ENCODE data around the gene KIF5B. TPM values are rescaled to one million over a fixed set of nuclear protein-coding genes. Genes with fewer than 3 reads are reported as not detected.

The KIF5B gene
- total and polyA plus RNA-seq, 2 donors (not counting 1 experiment from before 2014, with no cell fraction given): 9.5 to 44.1 TPM

GRCh38 chr10:32051926-32052325, 4.3 kb downstream of the KIF5B start:
- ChIA-PET CTCF (no interaction called here), POLR2A (no interaction called here)
- H3K4me2 ChIP-seq (replicated peaks; ENCODE audit: low read depth, low read length, poor library complexity, severe bottlenecking): peak overlapping the region; percentile 85
- Mint-ChIP-seq H3K27me3 (no peaks in the 10 kb centered on the region), H3K9me3 (ENCODE audit: insufficient read depth) (no peaks in the 10 kb centered on the region), H3K27ac (no peak overlapping the region), H3K4me1 (peaks cover 78% of the 10 kb centered on the region), H3K4me3 (peak overlapping the region; percentile 30)
- H3K79me2 ChIP-seq (ENCODE audit: control insufficient read depth, insufficient read depth, low read length): peaks cover 99% of the 10 kb centered on the region
- peaks cover 34 to 58% of the 10 kb centered on the region in 2 donors for H3K4me1 ChIP-seq (ENCODE audit: control insufficient read depth in 2 of 2, insufficient read depth in 2 of 2, low read length in 2 of 2)
- intact Hi-C loops (cut with micrococcal nuclease): loop anchor here (10.0 kb wide), 1 partner anchor 913 kb away; no protein-coding TSS in a partner anchor
- TF ChIP-seq CTCF (IDR thresholded peaks at IDR 0.05) (no peak), EZH2 (IDR thresholded peaks at IDR 0.05; ENCODE audit: borderline replicate concordance, insufficient read depth, low read depth, low read length, poor library complexity, severe bottlenecking) (no peak)
- ATAC-seq (ENCODE audit: low read depth) (no peak), DNase-seq (no peak)
- peaks cover 87% of the 10 kb centered on the region for H4K20me1 ChIP-seq (ENCODE audit: control insufficient read depth, insufficient read depth, low read length, poor library complexity, severe bottlenecking)
- H3K36me3 ChIP-seq (replicated peaks in 1 of 2; ENCODE audit: control extremely low read depth in 1 of 2, control insufficient read depth in 1 of 2, extremely low read depth in 1 of 2, insufficient read depth in 2 of 2, low read length in 1 of 2): peaks cover 8 to 14% of the 10 kb centered on the region in 2 experiments
- H3K9me3 ChIP-seq (ENCODE audit: control extremely low read depth in 1 of 3, control insufficient read depth in 2 of 3, insufficient read depth in 1 of 3, low read length in 2 of 3): no peaks in the 10 kb centered on the region
- no peaks in the 10 kb centered on the region for H3K27me3 ChIP-seq (replicated peaks in 1 of 4; ENCODE audit: control extremely low read depth in 1 of 4, control insufficient read depth in 3 of 4, insufficient read depth in 4 of 4, low read length in 3 of 4)
- H3K9ac ChIP-seq (ENCODE audit: low read length): peak overlapping the region; percentile 4
- H3K4me3 ChIP-seq (ENCODE audit: control extremely low read depth in 1 of 5, extremely low read depth in 1 of 5, insufficient read depth in 1 of 5, low read depth in 2 of 5, low read length in 4 of 5): no peak overlapping the region
- H2AFZ ChIP-seq (ENCODE audit: insufficient read depth, low read depth, low read length, poor library complexity, severe bottlenecking): no peak overlapping the region
- 60% methylated on average over 2 of the region's 3 CpGs for WGBS (ENCODE audit: insufficient coverage)
- peak overlapping the region in 1 of 2 donors; percentile 16 for H3K27ac ChIP-seq (ENCODE audit: low read length in 2 of 2)

- H3K4me3 ChIP-seq (ENCODE audit: control extremely low read depth in 1 of 5, extremely low read depth in 1 of 5, insufficient read depth in 1 of 5, low read depth in 2 of 5, low read length in 4 of 5): no peak overlapping the region
- peaks cover 75% of the 10 kb centered on the region for H3K4me1 Mint-ChIP-seq
- peak overlapping the region in 1 of 2 donors; percentile 21 for H3K27ac ChIP-seq (ENCODE audit: low read length in 2 of 2)
Observed at GRCh38 chr10:32050177-32050576, 6.0 kb downstream of the KIF5B start.

More at GRCh38 chr10:32050177-32050576, 6.0 kb downstream of the KIF5B start:
- DNase-seq: no peak
- POLR2A ChIA-PET: no interaction called here
- Histone ChIP-seq H3K9ac (ENCODE audit: low read length) (no peak overlapping the region), H3K4me1 (ENCODE audit: control insufficient read depth in 2 of 2, insufficient read depth in 2 of 2, low read length in 2 of 2) (peaks cover 30 to 55% of the 10 kb centered on the region in 2 donors), H3K79me2 (ENCODE audit: control insufficient read depth, insufficient read depth, low read length) (peaks cover 99% of the 10 kb centered on the region), H4K20me1 (ENCODE audit: control insufficient read depth, insufficient read depth, low read length, poor library complexity, severe bottlenecking) (peaks cover 100% of the 10 kb centered on the region), H3K27me3 (replicated peaks in 1 of 4; ENCODE audit: control extremely low read depth in 1 of 4, control insufficient read depth in 3 of 4, insufficient read depth in 4 of 4, low read length in 3 of 4) (no peaks in the 10 kb centered on the region), H3K36me3 (replicated peaks in 1 of 2; ENCODE audit: control extremely low read depth in 1 of 2, control insufficient read depth in 1 of 2, extremely low read depth in 1 of 2, insufficient read depth in 2 of 2, low read length in 1 of 2) (peaks cover 18 to 32% of the 10 kb centered on the region in 2 experiments), H3K4me2 (replicated peaks; ENCODE audit: low read depth, low read length, poor library complexity, severe bottlenecking) (peak overlapping the region; percentile 13), H3K9me3 (ENCODE audit: control extremely low read depth in 1 of 3, control insufficient read depth in 2 of 3, insufficient read depth in 1 of 3, low read length in 2 of 3) (no peaks in the 10 kb centered on the region), H2AFZ (ENCODE audit: insufficient read depth, low read depth, low read length, poor library complexity, severe bottlenecking) (no peak overlapping the region)
- CTCF ChIA-PET: no interaction called here
- WGBS (ENCODE audit: insufficient coverage): no CpG with 5 or more reads among the region's 6 CpGs
- no peaks in the 10 kb centered on the region for H3K27me3 Mint-ChIP-seq
- no peak for ATAC-seq (ENCODE audit: low read depth)
- intact Hi-C loops (cut with micrococcal nuclease): loop anchor here (10.0 kb wide), 1 partner anchor 915 kb away; no protein-coding TSS in a partner anchor
- TF ChIP-seq EZH2 (IDR thresholded peaks at IDR 0.05; ENCODE audit: borderline replicate concordance, insufficient read depth, low read depth, low read length, poor library complexity, severe bottlenecking): no peak
- TF ChIP-seq CTCF (IDR thresholded peaks at IDR 0.05): no peak
- no peaks in the 10 kb centered on the region for H3K9me3 Mint-ChIP-seq (ENCODE audit: insufficient read depth)
- no peak overlapping the region for H3K4me3 Mint-ChIP-seq
- H3K27ac Mint-ChIP-seq: no peak overlapping the region
